GM21576 (cell line): ENCODE measurements around the gene SAMD14.

Source experiments
- ATAC-seq: cut with Tn5 transposase; IDR thresholded peaks from one replicate; pipeline ENCODE4 v1.9.1; 2021; ENCODE audit warnings: mild to moderate bottlenecking, moderate library complexity; ENCODE audit not compliant: unreplicated experiment

Gene SAMD14

GRCh38 chr17:50099003-50099402 lies 31.0 kb downstream of the SAMD14 start:
- no peak for ATAC-seq

- ATAC-seq, result no peak
Measured at GRCh38 chr17:50098583-50098982, 31.4 kb downstream of the SAMD14 start.

- no peak for ATAC-seq
Measured at GRCh38 chr17:50097926-50098325, 32.0 kb downstream of the SAMD14 start.

GRCh38 chr17:50097455-50097854 lies 32.5 kb downstream of the SAMD14 start:
- no peak for ATAC-seq

- ATAC-seq, result no peak
Measured at GRCh38 chr17:50096758-50097157, 33.2 kb downstream of the SAMD14 start.

GRCh38 chr17:50096092-50096491 lies 33.9 kb downstream of the SAMD14 start:
- ATAC-seq, result no peak

GRCh38 chr17:50095626-50096037 lies 34.3 kb downstream of the SAMD14 start:
- ATAC-seq, result no peak

GRCh38 chr17:50094753-50095619 lies 35.0 kb downstream of the SAMD14 start, which contains the start of gene PDK2:
Gene PDK2, plus strand, starts transcription at chr17:50095351. Its CDS starts 85 bp downstream, at chr17:50095436.
- peak; percentile 83 for ATAC-seq

GRCh38 chr17:50094243-50094752 lies 35.7 kb downstream of the SAMD14 start:
- no peak for ATAC-seq

GRCh38 chr17:50093807-50094206 lies 36.2 kb downstream of the SAMD14 start:
- no peak for ATAC-seq

GRCh38 chr17:50093246-50093645 lies 36.7 kb downstream of the SAMD14 start:
- ATAC-seq, result no peak

- no peak for ATAC-seq
Measured at GRCh38 chr17:50091918-50092285, 38.1 kb downstream of the SAMD14 start.

- ATAC-seq, result no peak
Measured at GRCh38 chr17:50090971-50091917, 38.7 kb downstream of the SAMD14 start.

- no peak for ATAC-seq
Measured at GRCh38 chr17:50090071-50090470, 39.9 kb downstream of the SAMD14 start.

GRCh38 chr17:50088952-50089825 lies 40.8 kb downstream of the SAMD14 start:
- no peak for ATAC-seq

GRCh38 chr17:50087912-50088405 lies 42.0 kb downstream of the SAMD14 start:
- ATAC-seq, result no peak

- ATAC-seq, result peak; percentile 68
Measured at GRCh38 chr17:50087246-50087911, 42.6 kb downstream of the SAMD14 start.

- ATAC-seq, result no peak
Measured at GRCh38 chr17:50081757-50082156, 48.2 kb downstream of the SAMD14 start.

- no peak for ATAC-seq
Measured at GRCh38 chr17:50080827-50081226, 49.1 kb downstream of the SAMD14 start.

- no peak for ATAC-seq
Measured at GRCh38 chr17:50080096-50080480, 49.9 kb downstream of the SAMD14 start.
